C4-2B (cell line): ENCODE data around the gene CREB5.

Source experiments
- CTCF ChIP-seq: fragments of 450-650 bp; conservative IDR thresholded peaks from 2 replicates; pipeline ENCODE4 v1.5.1; 2017; ENCODE audit warnings: mild to moderate bottlenecking
- ZFX ChIP-seq: fragments of 450-650 bp; IDR thresholded peaks from 2 replicates; pipeline ENCODE4 v1.6.1; 2017

DNA sequence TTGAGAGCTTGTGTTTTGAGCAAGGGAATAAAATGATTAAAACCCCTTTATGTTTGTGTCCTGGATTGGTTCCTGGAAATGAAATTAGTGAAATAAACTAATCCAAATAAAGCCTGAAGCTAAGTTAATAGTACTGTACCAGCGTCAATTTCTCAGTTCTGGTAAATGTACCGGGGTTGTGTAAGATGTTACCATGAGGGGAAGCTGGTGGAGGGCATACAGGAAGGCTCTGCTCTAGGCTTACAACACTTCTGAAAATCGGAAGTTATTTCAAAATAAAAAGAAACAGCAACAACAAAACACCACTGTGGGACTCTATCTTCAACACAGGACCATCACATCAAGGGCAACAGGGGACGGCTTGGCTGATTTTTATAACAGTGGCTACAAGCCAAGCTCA lies 257.0 kb downstream of the CREB5 start:
- TF ChIP-seq CTCF (no peak), ZFX (no peak)
